ENCODE measurements around the gene CACNG5.
A peak's percentile ranks its signal among the peaks of the same experiment; 100 is the strongest.

The CACNG5 gene

GRCh38 chr17:66819466-66819865 is 15.5 kb upstream of the CACNG5 start:
- 90% methylated on average over 6 of the region's 6 CpGs for WGBS (ENCODE audit: insufficient coverage)
- CTCF ChIA-PET = no interaction called here
- Histone ChIP-seq H3K27me3 (replicated peaks in 2 of 5; ENCODE audit: control insufficient read depth in 4 of 5, insufficient read depth in 5 of 5, low read length in 4 of 5) (peaks cover 2 to 66% (median 15%) of the 10 kb centered on the region in 5 experiments), H3K27ac (ENCODE audit: insufficient read depth in 1 of 2, low read depth in 1 of 2, low read length in 2 of 2, poor library complexity in 1 of 2, severe bottlenecking in 2 of 2) (no peak overlapping the region), H3K36me3 (ENCODE audit: control insufficient read depth in 4 of 4, insufficient read depth in 4 of 4, low read length in 3 of 4) (no peaks in the 10 kb centered on the region), H3K4me3 (ENCODE audit: control insufficient read depth in 1 of 7, extremely low read depth in 1 of 7, insufficient read depth in 4 of 7, low read depth in 2 of 7, low read length in 6 of 7) (no peak overlapping the region), H3K4me1 (ENCODE audit: control extremely low read depth in 1 of 4, control insufficient read depth in 4 of 4, insufficient read depth in 4 of 4, low read length in 3 of 4) (no peaks in the 10 kb centered on the region), H3K9me3 (ENCODE audit: control extremely low read depth in 1 of 5, control insufficient read depth in 4 of 5, insufficient read depth in 2 of 5, low read depth in 1 of 5, low read length in 4 of 5) (peaks cover 0 to 15% (median 5%) of the 10 kb centered on the region in 5 experiments)
- DNase-seq = no peak
- POLR2A ChIA-PET = no interaction called here

GRCh38 chr17:66822009-66822408 is 12.9 kb upstream of the CACNG5 start:
- no peak overlapping the region for H3K4me3 ChIP-seq (ENCODE audit: control insufficient read depth in 1 of 7, extremely low read depth in 1 of 7, insufficient read depth in 4 of 7, low read depth in 2 of 7, low read length in 6 of 7)
- CTCF ChIA-PET = no interaction called here
- peaks cover 0 to 22% (median 5%) of the 10 kb centered on the region in 5 experiments for H3K9me3 ChIP-seq (ENCODE audit: control extremely low read depth in 1 of 5, control insufficient read depth in 4 of 5, insufficient read depth in 2 of 5, low read depth in 1 of 5, low read length in 4 of 5)
- WGBS (ENCODE audit: insufficient coverage) = 93% methylated on average over 4 of the region's 8 CpGs
- no peaks in the 10 kb centered on the region for H3K4me1 ChIP-seq (ENCODE audit: control extremely low read depth in 1 of 4, control insufficient read depth in 4 of 4, insufficient read depth in 4 of 4, low read length in 3 of 4)
- no peak overlapping the region for H3K27ac ChIP-seq (ENCODE audit: insufficient read depth in 1 of 2, low read depth in 1 of 2, low read length in 2 of 2, poor library complexity in 1 of 2, severe bottlenecking in 2 of 2)
- POLR2A ChIA-PET = no interaction called here
- H3K36me3 ChIP-seq (ENCODE audit: control insufficient read depth in 4 of 4, insufficient read depth in 4 of 4, low read length in 3 of 4) = no peaks in the 10 kb centered on the region
- DNase-seq = no peak
- peaks cover 5 to 81% (median 16%) of the 10 kb centered on the region in 5 experiments for H3K27me3 ChIP-seq (replicated peaks in 2 of 5; ENCODE audit: control insufficient read depth in 4 of 5, insufficient read depth in 5 of 5, low read length in 4 of 5)

GRCh38 chr17:66826856-66827255 is 8.1 kb upstream of the CACNG5 start:
- Histone ChIP-seq H3K4me3 (ENCODE audit: control insufficient read depth in 1 of 7, extremely low read depth in 1 of 7, insufficient read depth in 4 of 7, low read depth in 2 of 7, low read length in 6 of 7) (no peak overlapping the region), H3K27me3 (replicated peaks in 2 of 5; ENCODE audit: control insufficient read depth in 4 of 5, insufficient read depth in 5 of 5, low read length in 4 of 5) (peaks cover 5 to 79% (median 21%) of the 10 kb centered on the region in 5 experiments), H3K36me3 (ENCODE audit: control insufficient read depth in 4 of 4, insufficient read depth in 4 of 4, low read length in 3 of 4) (no peaks in the 10 kb centered on the region), H3K27ac (ENCODE audit: insufficient read depth in 1 of 2, low read depth in 1 of 2, low read length in 2 of 2, poor library complexity in 1 of 2, severe bottlenecking in 2 of 2) (no peak overlapping the region), H3K9me3 (ENCODE audit: control extremely low read depth in 1 of 5, control insufficient read depth in 4 of 5, insufficient read depth in 2 of 5, low read depth in 1 of 5, low read length in 4 of 5) (peaks cover 0 to 10% (median 3%) of the 10 kb centered on the region in 5 experiments), H3K4me1 (ENCODE audit: control extremely low read depth in 1 of 4, control insufficient read depth in 4 of 4, insufficient read depth in 4 of 4, low read length in 3 of 4) (peaks cover 0 to 6% (median 4%) of the 10 kb centered on the region in 4 experiments)
- no peak for DNase-seq
- ChIA-PET POLR2A (no interaction called here), CTCF (no interaction called here)
- WGBS (ENCODE audit: insufficient coverage) = no CpG with 5 or more reads among the region's 6 CpGs

GRCh38 chr17:66829386-66829864 is 5.5 kb upstream of the CACNG5 start:
- POLR2A ChIA-PET = no interaction called here
- peak; percentile 57 to 81 (median 78) for DNase-seq

GRCh38 chr17:66829883-66830282 is 5.0 kb upstream of the CACNG5 start:
- H3K27ac ChIP-seq (ENCODE audit: insufficient read depth in 1 of 2, low read depth in 1 of 2, low read length in 2 of 2, poor library complexity in 1 of 2, severe bottlenecking in 2 of 2) = no peak overlapping the region
- WGBS (ENCODE audit: insufficient coverage) = 2% methylated on average over 5 of the region's 10 CpGs
- ChIA-PET CTCF (interaction anchor here (1.6 kb wide), 1 partner anchor 14 kb away, joined by 3 read pairs; no protein-coding TSS in a partner anchor), POLR2A (no interaction called here)
- no peak overlapping the region for H3K4me3 ChIP-seq (ENCODE audit: control insufficient read depth in 1 of 7, extremely low read depth in 1 of 7, insufficient read depth in 4 of 7, low read depth in 2 of 7, low read length in 6 of 7)
- peak; percentile 75 to 89 (median 79) for DNase-seq
- H3K36me3 ChIP-seq (ENCODE audit: control insufficient read depth in 4 of 4, insufficient read depth in 4 of 4, low read length in 3 of 4) = no peaks in the 10 kb centered on the region
- H3K27me3 ChIP-seq (replicated peaks in 2 of 5; ENCODE audit: control insufficient read depth in 4 of 5, insufficient read depth in 5 of 5, low read length in 4 of 5) = peaks cover 3 to 80% (median 38%) of the 10 kb centered on the region in 5 experiments
- peaks cover 0 to 10% (median 3%) of the 10 kb centered on the region in 5 experiments for H3K9me3 ChIP-seq (ENCODE audit: control extremely low read depth in 1 of 5, control insufficient read depth in 4 of 5, insufficient read depth in 2 of 5, low read depth in 1 of 5, low read length in 4 of 5)
- H3K4me1 ChIP-seq (ENCODE audit: control extremely low read depth in 1 of 4, control insufficient read depth in 4 of 4, insufficient read depth in 4 of 4, low read length in 3 of 4) = peaks cover 0 to 6% (median 4%) of the 10 kb centered on the region in 4 experiments

More at GRCh38 chr17:66829386-66829864, 5.5 kb upstream of the CACNG5 start:
- H3K4me3 ChIP-seq (ENCODE audit: control insufficient read depth in 1 of 7, extremely low read depth in 1 of 7, insufficient read depth in 4 of 7, low read depth in 2 of 7, low read length in 6 of 7) = no peak overlapping the region
- H3K9me3 ChIP-seq (ENCODE audit: control extremely low read depth in 1 of 5, control insufficient read depth in 4 of 5, insufficient read depth in 2 of 5, low read depth in 1 of 5, low read length in 4 of 5) = peaks cover 0 to 10% (median 3%) of the 10 kb centered on the region in 5 experiments
- WGBS (ENCODE audit: insufficient coverage) = 2% methylated on average over 8 of the region's 18 CpGs
- H3K36me3 ChIP-seq (ENCODE audit: control insufficient read depth in 4 of 4, insufficient read depth in 4 of 4, low read length in 3 of 4) = no peaks in the 10 kb centered on the region
- peaks cover 3 to 80% (median 36%) of the 10 kb centered on the region in 5 experiments for H3K27me3 ChIP-seq (replicated peaks in 2 of 5; ENCODE audit: control insufficient read depth in 4 of 5, insufficient read depth in 5 of 5, low read length in 4 of 5)
- CTCF ChIA-PET = no interaction called here
- peaks cover 0 to 6% (median 4%) of the 10 kb centered on the region in 4 experiments for H3K4me1 ChIP-seq (ENCODE audit: control extremely low read depth in 1 of 4, control insufficient read depth in 4 of 4, insufficient read depth in 4 of 4, low read length in 3 of 4)
- H3K27ac ChIP-seq (ENCODE audit: insufficient read depth in 1 of 2, low read depth in 1 of 2, low read length in 2 of 2, poor library complexity in 1 of 2, severe bottlenecking in 2 of 2) = no peak overlapping the region

GRCh38 chr17:66830451-66830850 is 4.5 kb upstream of the CACNG5 start:
- DNase-seq = peak in 2 of 3 donors; percentile 10 to 33
- Histone ChIP-seq H3K4me3 (ENCODE audit: control insufficient read depth in 1 of 7, extremely low read depth in 1 of 7, insufficient read depth in 4 of 7, low read depth in 2 of 7, low read length in 6 of 7) (no peak overlapping the region), H3K9me3 (ENCODE audit: control extremely low read depth in 1 of 5, control insufficient read depth in 4 of 5, insufficient read depth in 2 of 5, low read depth in 1 of 5, low read length in 4 of 5) (peaks cover 0 to 10% (median 3%) of the 10 kb centered on the region in 5 experiments), H3K27ac (ENCODE audit: insufficient read depth in 1 of 2, low read depth in 1 of 2, low read length in 2 of 2, poor library complexity in 1 of 2, severe bottlenecking in 2 of 2) (no peak overlapping the region), H3K27me3 (replicated peaks in 2 of 5; ENCODE audit: control insufficient read depth in 4 of 5, insufficient read depth in 5 of 5, low read length in 4 of 5) (peaks cover 3 to 82% (median 37%) of the 10 kb centered on the region in 5 experiments), H3K4me1 (ENCODE audit: control extremely low read depth in 1 of 4, control insufficient read depth in 4 of 4, insufficient read depth in 4 of 4, low read length in 3 of 4) (peaks cover 0 to 6% (median 4%) of the 10 kb centered on the region in 4 experiments), H3K36me3 (ENCODE audit: control insufficient read depth in 4 of 4, insufficient read depth in 4 of 4, low read length in 3 of 4) (no peaks in the 10 kb centered on the region)
- CTCF ChIA-PET = interaction anchor here (1.6 kb wide), 1 partner anchor 14 kb away, joined by 3 read pairs; no protein-coding TSS in a partner anchor
- 36% methylated on average over 4 of the region's 4 CpGs for WGBS (ENCODE audit: insufficient coverage)
- POLR2A ChIA-PET = no interaction called here

- DNase-seq = no peak
- H3K36me3 ChIP-seq (ENCODE audit: control insufficient read depth in 4 of 4, insufficient read depth in 4 of 4, low read length in 3 of 4) = no peaks in the 10 kb centered on the region
- H3K9me3 ChIP-seq (ENCODE audit: control extremely low read depth in 1 of 5, control insufficient read depth in 4 of 5, insufficient read depth in 2 of 5, low read depth in 1 of 5, low read length in 4 of 5) = peaks cover 0 to 4% (median 0%) of the 10 kb centered on the region in 5 experiments
- peaks cover 0 to 87% (median 44%) of the 10 kb centered on the region in 5 experiments for H3K27me3 ChIP-seq (replicated peaks in 2 of 5; ENCODE audit: control insufficient read depth in 4 of 5, insufficient read depth in 5 of 5, low read length in 4 of 5)
- POLR2A ChIA-PET = no interaction called here
- H3K27ac ChIP-seq (ENCODE audit: insufficient read depth in 1 of 2, low read depth in 1 of 2, low read length in 2 of 2, poor library complexity in 1 of 2, severe bottlenecking in 2 of 2) = no peak overlapping the region
- 93% methylated on average over 12 of the region's 14 CpGs for WGBS (ENCODE audit: insufficient coverage)
- H3K4me3 ChIP-seq (ENCODE audit: control insufficient read depth in 1 of 7, extremely low read depth in 1 of 7, insufficient read depth in 4 of 7, low read depth in 2 of 7, low read length in 6 of 7) = no peak overlapping the region
- CTCF ChIA-PET = interaction anchor here (1.6 kb wide), 1 partner anchor 12 kb away, joined by 3 read pairs; no protein-coding TSS in a partner anchor
- peaks cover 0 to 6% (median 4%) of the 10 kb centered on the region in 4 experiments for H3K4me1 ChIP-seq (ENCODE audit: control extremely low read depth in 1 of 4, control insufficient read depth in 4 of 4, insufficient read depth in 4 of 4, low read length in 3 of 4)
Observed at GRCh38 chr17:66831383-66832210, 3.3 kb upstream of the CACNG5 start.
